ENCODE data around the gene AREG.

DNA sequence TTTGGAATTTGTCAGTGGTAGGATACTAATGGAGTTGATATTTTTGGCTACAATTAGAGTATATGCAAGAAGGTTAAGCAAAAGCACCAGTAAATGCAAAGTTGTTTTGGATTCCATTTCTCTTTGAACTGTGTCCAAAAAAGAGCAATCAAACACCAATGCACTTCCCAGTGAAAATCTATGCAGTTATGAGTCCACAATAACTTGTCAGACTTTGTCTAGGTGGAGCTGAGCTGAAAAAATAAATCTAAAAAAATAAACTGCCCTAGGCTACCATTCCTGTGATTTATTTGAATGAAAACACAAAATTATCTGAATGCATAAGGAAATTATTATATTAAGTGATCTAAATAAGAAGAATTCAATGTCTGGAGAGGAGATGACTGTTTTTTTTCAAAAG, 37.0 kb upstream of the AREG start:
- TF ChIP-seq, protein P1, sequence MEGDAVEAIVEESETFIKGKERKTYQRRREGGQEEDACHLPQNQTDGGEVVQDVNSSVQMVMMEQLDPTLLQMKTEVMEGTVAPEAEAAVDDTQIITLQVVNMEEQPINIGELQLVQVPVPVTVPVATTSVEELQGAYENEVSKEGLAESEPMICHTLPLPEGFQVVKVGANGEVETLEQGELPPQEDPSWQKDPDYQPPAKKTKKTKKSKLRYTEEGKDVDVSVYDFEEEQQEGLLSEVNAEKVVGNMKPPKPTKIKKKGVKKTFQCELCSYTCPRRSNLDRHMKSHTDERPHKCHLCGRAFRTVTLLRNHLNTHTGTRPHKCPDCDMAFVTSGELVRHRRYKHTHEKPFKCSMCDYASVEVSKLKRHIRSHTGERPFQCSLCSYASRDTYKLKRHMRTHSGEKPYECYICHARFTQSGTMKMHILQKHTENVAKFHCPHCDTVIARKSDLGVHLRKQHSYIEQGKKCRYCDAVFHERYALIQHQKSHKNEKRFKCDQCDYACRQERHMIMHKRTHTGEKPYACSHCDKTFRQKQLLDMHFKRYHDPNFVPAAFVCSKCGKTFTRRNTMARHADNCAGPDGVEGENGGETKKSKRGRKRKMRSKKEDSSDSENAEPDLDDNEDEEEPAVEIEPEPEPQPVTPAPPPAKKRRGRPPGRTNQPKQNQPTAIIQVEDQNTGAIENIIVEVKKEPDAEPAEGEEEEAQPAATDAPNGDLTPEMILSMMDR (IDR thresholded peaks at IDR 0.05) = no peak
- TF ChIP-seq ZBTB21 (CRISPR knock-in tag; IDR thresholded peaks at IDR 0.05; ENCODE audit: borderline replicate concordance) (no peak), FOXP1 (CRISPR knock-in tag; IDR thresholded peaks at IDR 0.05; ENCODE audit: borderline replicate concordance) (no peak), KAT7 (CRISPR knock-in tag; IDR thresholded peaks at IDR 0.05; ENCODE audit: borderline replicate concordance) (no peak)

Data from WTC11 (cell line).